IMR-90 (cell line): ENCODE results near the gene SIT1. TPM values are rescaled to one million over a fixed set of nuclear protein-coding genes. Genes with fewer than 3 reads are reported as not detected.

Experiments
- ATAC-seq: fragments of 200-7000 bp; cut with Tn5 transposase; 2 replicates; pipeline ENCODE4 v1.9.1; 2020; ENCODE audit warnings: low read depth, mild to moderate bottlenecking, moderate library complexity
- BruUV-seq: library from RNA; stranded (reverse); fragments of 400-500 nt; replicated peaks from 2 replicates; lab custom pipeline; 2021; lab: Mats Ljungman, UMichigan
- CTCF ChIA-PET: fragments of 300-600 bp; formaldehyde crosslinking; extraction: SDS; loops from one replicate; lab custom pipeline; 2021; ENCODE audit warnings: antibody characterized with exemption; lab: Yijun Ruan, JAX
- POLR2A ChIA-PET: fragments of 300-600 bp; sonication (Branson Sonifier 250); formaldehyde crosslinking; loops from one replicate; lab custom pipeline; 2022; ENCODE audit warnings: antibody characterized with exemption; ENCODE audit not compliant: unreplicated experiment; lab: Charles Lee
- DNase-seq: peaks from one replicate; pipeline ENCODE4 v3.0.0; 2013
- H2AFZ ChIP-seq: replicated peaks from 2 replicates; pipeline ENCODE3; 2013; ENCODE audit warnings: low read length, mild to moderate bottlenecking; ENCODE audit not compliant: poor library complexity
- H2AK5ac ChIP-seq: 2 replicates; pipeline ENCODE4 v1.6.1; 2013; ENCODE audit warnings: low read depth, low read length, inconsistent platforms
- H2AK9ac ChIP-seq: replicated peaks from 2 replicates; pipeline ENCODE3; 2013; ENCODE audit warnings: mild to moderate bottlenecking, low read depth, low read length, moderate library complexity; ENCODE audit not compliant: poor library complexity
- H2BK120ac ChIP-seq: 2 replicates; pipeline ENCODE4 v1.6.1; 2013; ENCODE audit warnings: low read depth, low read length, inconsistent platforms
- H2BK15ac ChIP-seq: 3 replicates; pipeline ENCODE4 v1.6.1; 2013; ENCODE audit warnings: low read depth, low read length, inconsistent platforms
- H2BK20ac ChIP-seq: 2 replicates; pipeline ENCODE4 v1.6.1; 2013; ENCODE audit warnings: low read depth, mild to moderate bottlenecking, inconsistent platforms, low read length, moderate library complexity
- H2BK5ac ChIP-seq: 2 replicates; pipeline ENCODE4 v1.6.1; 2013; ENCODE audit warnings: mild to moderate bottlenecking, low read depth, low read length, inconsistent platforms; ENCODE audit not compliant: poor library complexity, severe bottlenecking
- H3K14ac ChIP-seq: replicated peaks from 2 replicates; pipeline ENCODE4 v1.6.1; 2013; ENCODE audit warnings: low read depth, low read length, inconsistent platforms
- H3K18ac ChIP-seq: 2 replicates; pipeline ENCODE4 v1.6.1; 2013; ENCODE audit warnings: low read depth, low read length, control low read depth
- H3K23ac ChIP-seq: 2 replicates; pipeline ENCODE4 v1.6.1; 2013; ENCODE audit warnings: low read depth, low read length, inconsistent platforms
- H3K27ac ChIP-seq: 2 replicates; pipeline ENCODE4 v1.5.1; 2013; ENCODE audit warnings: mild to moderate bottlenecking, control low read depth, low read length; ENCODE audit not compliant: insufficient read depth
- H3K27me3 ChIP-seq: 2 replicates; pipeline ENCODE4 v1.6.1; 2013; ENCODE audit warnings: low read length; ENCODE audit not compliant: control insufficient read depth, insufficient read depth
- H3K36me3 ChIP-seq: 2 replicates; pipeline ENCODE4 v1.6.1; 2013; ENCODE audit warnings: low read length, mixed read lengths; ENCODE audit not compliant: control insufficient read depth, insufficient read depth
- H3K4ac ChIP-seq: 2 replicates; pipeline ENCODE4 v1.6.1; 2013; ENCODE audit warnings: low read depth, low read length, inconsistent platforms
- H3K4me1 ChIP-seq: 2 replicates; pipeline ENCODE4 v1.6.1; 2013; ENCODE audit warnings: low read length, mixed read lengths; ENCODE audit not compliant: control insufficient read depth, insufficient read depth
- H3K4me2 ChIP-seq: 2 replicates; pipeline ENCODE4 v1.6.1; 2013; ENCODE audit warnings: low read depth, mild to moderate bottlenecking, control low read depth, low read length, moderate library complexity
- H3K4me3 ChIP-seq: 2 replicates; pipeline ENCODE4 v1.5.1; 2013; ENCODE audit warnings: low read depth, mild to moderate bottlenecking, control low read depth, low read length, moderate library complexity; ENCODE audit not compliant: insufficient read depth
- H3K56ac ChIP-seq: 2 replicates; pipeline ENCODE4 v1.6.1; 2013; ENCODE audit warnings: low read length, inconsistent platforms; ENCODE audit not compliant: insufficient read depth; ENCODE audit errors: extremely low read depth
- H3K79me1 ChIP-seq, 2 experiments: 2 replicates each; pipeline ENCODE4 v1.6.1; 2013; ENCODE audit warnings: low read length in 2 of 2, inconsistent platforms in 1 of 2, low read depth in 1 of 2
- H3K9ac ChIP-seq: 2 replicates; pipeline ENCODE4 v1.6.1; 2013; ENCODE audit warnings: low read depth, low read length, control low read depth
- H3K9me1 ChIP-seq: 2 replicates; pipeline ENCODE4 v1.6.1; 2013; ENCODE audit warnings: low read length, inconsistent platforms; ENCODE audit not compliant: insufficient read depth
- H3K9me3 ChIP-seq: 2 replicates; pipeline ENCODE4 v1.6.1; 2013; ENCODE audit warnings: low read length; ENCODE audit not compliant: control insufficient read depth, insufficient read depth
- H4K20me1 ChIP-seq: 2 replicates; pipeline ENCODE4 v1.6.1; 2013; ENCODE audit warnings: low read length, inconsistent platforms; ENCODE audit not compliant: insufficient read depth
- H4K5ac ChIP-seq: 2 replicates; pipeline ENCODE4 v1.6.1; 2013; ENCODE audit warnings: mild to moderate bottlenecking, low read depth, low read length, control low read depth
- H4K8ac ChIP-seq, 2 experiments: 2 replicates each; pipeline ENCODE4 v1.6.1; 2013; ENCODE audit warnings: low read depth in 2 of 2, low read length in 2 of 2, control low read depth in 1 of 2, inconsistent platforms in 1 of 2
- H4K91ac ChIP-seq: 2 replicates; pipeline ENCODE4 v1.6.1; 2013; ENCODE audit warnings: low read depth, low read length, inconsistent platforms; ENCODE audit not compliant: insufficient read depth
- MAZ ChIP-seq: IDR thresholded peaks from 2 replicates; pipeline ENCODE4 v1.6.1; 2012; ENCODE audit warnings: low read depth, mild to moderate bottlenecking, low read length, improper control_type of control experiment, moderate library complexity, borderline replicate concordance
- NFE2L2 ChIP-seq: fragments of 150-350 bp; IDR thresholded peaks from 2 replicates; pipeline ENCODE4 v1.6.1; 2016; ENCODE audit warnings: low read depth, mild to moderate bottlenecking, low read length
- POLR2A ChIP-seq: IDR thresholded peaks from 2 replicates; pipeline ENCODE4 v1.6.1; 2012; ENCODE audit warnings: mild to moderate bottlenecking, low read depth, low read length
- USF2 ChIP-seq: fragments of 150-350 bp; IDR thresholded peaks from 2 replicates; pipeline ENCODE4 v1.6.1; 2017; ENCODE audit warnings: mild to moderate bottlenecking, antibody characterized with exemption, low read length, low read depth
- WGBS, 2 experiments: methylation state at CpG; one replicate each; pipeline versions ENCODE4 v1.1.5 to v1.1.7; 2013; ENCODE audit warnings: missing lambda C conversion rate in 2 of 2; ENCODE audit not compliant: insufficient read length in 1 of 2; ENCODE audit errors: extremely low coverage in 2 of 2; 5-methylcytosine and 5-hydroxymethylcytosine counted together
- dilution Hi-C: fragments of 300-500 bp; cut with HindIII; formaldehyde crosslinking; loops from one replicate; pipeline ENCODE4 v1.14.3; 2018; ENCODE audit warnings: low sequenced_read_pairs; ENCODE audit not compliant: unreplicated experiment
- in situ Hi-C: fragments of 300-500 bp; cut with MboI; formaldehyde crosslinking; loops from 3 replicates; pipeline ENCODE4 v1.14.3; 2019; ENCODE audit warnings: low sequenced_read_pairs, inconsistent platforms, mixed read lengths
- intact Hi-C: fragments of 100-400 bp; cut with micrococcal nuclease; formaldehyde crosslinking; loops from 2 replicates; pipeline ENCODE4 v1.10.0; 2022
- polyA plus RNA-seq, 3 experiments: library from polyadenylated mRNA; depleted of rRNA; stranded (reverse); fragments of >200 nt; gene quantifications; 2 replicates each; pipeline ENCODE4 v1.2.3, GENCODE V29; 2012; ENCODE audit warnings: low replicate concordance in 1 of 3
- total RNA-seq: library from RNA; depleted of rRNA; stranded (reverse); fragments of >200 nt; gene quantifications from 2 replicates; pipeline ENCODE4 v1.2.3, GENCODE V29; 2012

SIT1 gene
- total and polyA plus RNA-seq, 2 of the 4 experiments (the other 2 are of a cell fraction) = not detected

GRCh38 chr9:35680331-35681105, 29.8 kb upstream of the SIT1 start:
- BruUV-seq = no TSS peak
- Histone ChIP-seq H3K23ac (0 out of 2 replicates have a peak overlapping the region, but pooled peaks have one; percentile 8), H3K18ac (peak overlapping the region; percentile 1), H2BK20ac (no peak overlapping the region), H3K79me1 (peaks cover 13 to 54% of the 10 kb centered on the region in 2 experiments), H3K36me3 (peaks cover 42% of the 10 kb centered on the region), H3K27ac (peak overlapping the region; percentile 32), H2BK5ac (peak overlapping the region; percentile 49), H3K9me1 (peaks cover 53% of the 10 kb centered on the region), H3K4me1 (peaks cover 50% of the 10 kb centered on the region), H3K9me3 (no peaks in the 10 kb centered on the region), H3K4me3 (no peak overlapping the region), H2AFZ (peak overlapping the region; percentile 5), H3K56ac (no peak overlapping the region), H4K91ac (peak overlapping the region; percentile 30), H4K5ac (no peak overlapping the region; the same call in 1 of the 2 replicates), H2AK9ac (peak overlapping the region; percentile 39), H3K27me3 (no peaks in the 10 kb centered on the region), H4K20me1 (peaks cover 56% of the 10 kb centered on the region), H2BK120ac (peak overlapping the region; percentile 39), H3K9ac (no peak overlapping the region), H4K8ac (peak overlapping the region in 1 of 2 experiments; percentile 53; a peak in 2 of 4 replicates), H2AK5ac (peak overlapping the region; percentile 30), H3K14ac (peak overlapping the region; percentile 4; the same call in 1 of the 2 replicates), H2BK15ac (no peak overlapping the region), H3K4ac (peak overlapping the region; percentile 49), H3K4me2 (no peak overlapping the region)
- dilution Hi-C loops = no loop called here
- no peak for TF ChIP-seq NFE2L2
- TF ChIP-seq POLR2A = peak; percentile 49
- TF ChIP-seq USF2 = no peak
- TF ChIP-seq MAZ = 0 out of 2 replicates have a peak, but pooled peaks have one; percentile 2
- DNase-seq = peak; percentile 78
- in situ Hi-C loops = no loop called here
- WGBS, 2 experiments = 46% methylated on average over 7 of the region's 15 CpGs; no CpG with 5 or more reads in 1 of the 2 experiments
- ChIA-PET CTCF (interaction anchor here (1.6 kb wide), 1 partner anchor 20 kb away, joined by 8 read pairs; no protein-coding TSS in a partner anchor), POLR2A (interaction anchor here (1.0 to 2.7 kb wide), 4 partner anchors 10 to 48 kb away, joined by 4 to 25 read pairs (median 10); partner anchors contain the start of gene TPM2)
- intact Hi-C loops = loop anchor here (1.0 to 10.0 kb wide), 3 partner anchors 11 to 76 kb away; partner anchors contain the start of genes ARHGEF39 and TESK1
- ATAC-seq = peak; percentile 52
